HepG2 (cell line): Measurements from ENCODE around the gene RGS19. TPM values are rescaled to one million over a fixed set of nuclear protein-coding genes. Genes with fewer than 3 reads are reported as not detected.
A peak's percentile ranks its signal among the peaks of the same experiment; 100 is the strongest.

ENCODE experiments used
- ATF7-NPFF ChIP-seq: sonication (generic); formaldehyde crosslinking; IDR thresholded peaks from 2 replicates; pipeline ENCODE4 v1.8.1; 2023; ENCODE audit warnings: mild to moderate bottlenecking, low read depth, missing genetic modification reagents, moderate library complexity
- CBX1 ChIP-seq: IDR thresholded peaks from one replicate; pipeline ENCODE4 v1.6.1; 2016; ENCODE audit warnings: antibody characterized with exemption, low read depth
- GTF3A ChIP-seq: sonication (generic); formaldehyde crosslinking; conservative IDR thresholded peaks from 2 replicates; pipeline ENCODE4 v1.4.0; 2020; ENCODE audit warnings: mild to moderate bottlenecking, missing genetic modification reagents
- MAFG ChIP-seq: sonication (generic); formaldehyde crosslinking; IDR thresholded peaks from 2 replicates; pipeline ENCODE4 v1.5.1; 2020; ENCODE audit warnings: mild to moderate bottlenecking, missing genetic modification reagents
- NKX3-1 ChIP-seq: sonication (generic); formaldehyde crosslinking; IDR thresholded peaks from 2 replicates; pipeline ENCODE4 v1.5.0; 2020; ENCODE audit warnings: missing genetic modification reagents
- TBL1XR1 ChIP-seq: fragments of 150-350 bp; IDR thresholded peaks from 2 replicates; pipeline ENCODE4 v1.6.1; 2014; ENCODE audit warnings: borderline replicate concordance, low read length; ENCODE audit not compliant: partially characterized antibody
- ZFAT ChIP-seq: sonication (generic); formaldehyde crosslinking; conservative IDR thresholded peaks from 2 replicates; pipeline ENCODE4 v1.8.1; 2023; ENCODE audit warnings: missing genetic modification reagents, inconsistent platforms
- ZNF101 ChIP-seq: sonication (generic); formaldehyde crosslinking; IDR thresholded peaks from 2 replicates; pipeline ENCODE4 v1.4.0; 2020; ENCODE audit warnings: mild to moderate bottlenecking, low read depth, missing genetic modification reagents, borderline replicate concordance
- ZNF644 ChIP-seq: IDR thresholded peaks from 2 replicates; pipeline ENCODE4 v1.6.1; 2016; ENCODE audit warnings: low read depth
- ZNF713 ChIP-seq: sonication (generic); formaldehyde crosslinking; IDR thresholded peaks from 2 replicates; pipeline ENCODE4 v1.4.0; 2020; ENCODE audit warnings: mild to moderate bottlenecking, missing genetic modification reagents
- ZNF747 ChIP-seq: sonication (generic); formaldehyde crosslinking; IDR thresholded peaks from 2 replicates; pipeline ENCODE4 v1.8.1; 2023; ENCODE audit warnings: missing genetic modification reagents, mild to moderate bottlenecking, borderline replicate concordance
- ZNF816 ChIP-seq: sonication (generic); formaldehyde crosslinking; IDR thresholded peaks from 2 replicates; pipeline ENCODE4 v1.8.0; 2022; ENCODE audit warnings: missing genetic modification reagents, mild to moderate bottlenecking, borderline replicate concordance
- ZSCAN22 ChIP-seq: sonication (generic); formaldehyde crosslinking; IDR thresholded peaks from 2 replicates; pipeline ENCODE4 v1.4.0; 2020; ENCODE audit warnings: mild to moderate bottlenecking, missing genetic modification reagents
- polyA plus RNA-seq, 8 experiments: library from polyadenylated mRNA; depleted of rRNA in 3 of 8; stranded (reverse) in 7 of 8; unstranded in 1 of 8; fragments of >200 nt; fragmentation: Illumina TruSeq in 4 of 8; extraction: Trizol in 4 of 8; gene quantifications; 2 replicates each; pipeline versions ENCODE4 v1.2.1 to v1.2.3, GENCODE V29; 2011 to 2016; ENCODE audit warnings: low read depth in 4 of 8, missing spikeins in 1 of 8, mixed read lengths in 1 of 8; ENCODE audit not compliant: insufficient read depth in 1 of 8
- total RNA-seq, 5 experiments: library from RNA; depleted of rRNA; stranded (reverse); fragments of >200 nt; fragmentation: Illumina TruSeq; extraction: Trizol; gene quantifications; 2 replicates each; pipeline ENCODE4 v1.2.3, GENCODE V29; 2016; ENCODE audit warnings: low read depth in 1 of 5
- TF ChIP-seq, protein P1 (sequence below): sonication (generic); formaldehyde crosslinking; conservative IDR thresholded peaks from 2 replicates; pipeline ENCODE4 v1.4.0; 2020; ENCODE audit warnings: missing genetic modification reagents
- TF ChIP-seq, protein P2 (sequence below): sonication (generic); formaldehyde crosslinking; IDR thresholded peaks from 2 replicates; pipeline ENCODE4 v1.8.0; 2022; ENCODE audit warnings: missing genetic modification reagents, mild to moderate bottlenecking, moderate library complexity, borderline replicate concordance
- TF ChIP-seq, protein P3 (sequence below), 2 experiments: sonication (generic) in 1 of 2; formaldehyde crosslinking in 1 of 2; IDR thresholded peaks; 2 replicates each; pipeline versions ENCODE4 v1.5.1 to v1.6.1; 2011 to 2020; ENCODE audit warnings: borderline replicate concordance in 1 of 2, low read depth in 1 of 2, low read length in 1 of 2, mild to moderate bottlenecking in 1 of 2, missing genetic modification reagents in 1 of 2, moderate library complexity in 1 of 2
- TF ChIP-seq, protein P4 (sequence below), 2 experiments: IDR thresholded peaks; 2 replicates each; pipeline ENCODE4 v1.6.1; 2011 to 2012; ENCODE audit warnings: low read length in 2 of 2, borderline replicate concordance in 1 of 2, low read depth in 1 of 2, mild to moderate bottlenecking in 1 of 2, moderate library complexity in 1 of 2
- TF ChIP-seq, protein P5 (sequence below): sonication (generic); formaldehyde crosslinking; IDR thresholded peaks from 2 replicates; pipeline ENCODE4 v1.9.0; 2022; ENCODE audit warnings: missing genetic modification reagents, mild to moderate bottlenecking, borderline replicate concordance

Gene RGS19
- total and polyA plus RNA-seq, 2 of the 13 experiments (the other 11 are each of a cell fraction or from before 2014, with no cell fraction given): 10.7 to 11.9 TPM

DNA sequence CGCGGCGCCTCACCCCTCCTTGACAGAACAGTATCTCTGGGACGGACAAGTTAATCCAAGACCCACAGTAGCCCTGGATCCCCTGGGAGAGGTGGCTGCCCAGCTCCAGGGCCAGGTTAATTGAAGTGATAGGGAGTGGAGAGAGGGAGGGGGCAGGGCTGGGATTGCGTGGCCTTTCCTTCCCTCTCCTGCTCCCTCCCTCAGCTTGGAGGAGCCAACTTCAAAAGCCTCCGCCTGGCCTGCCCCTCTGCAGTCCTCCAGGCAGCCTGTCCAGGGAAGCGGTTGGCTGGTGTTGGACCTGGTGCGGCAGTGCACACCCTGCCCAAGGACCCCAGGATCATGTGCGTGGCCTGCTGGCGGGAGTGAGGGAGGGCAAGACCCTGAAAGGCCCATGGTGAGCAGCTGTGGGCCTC lies 43.4 kb downstream of the RGS19 start, which contains the start of gene C20orf204 (continued):
- TF ChIP-seq, protein P1, sequence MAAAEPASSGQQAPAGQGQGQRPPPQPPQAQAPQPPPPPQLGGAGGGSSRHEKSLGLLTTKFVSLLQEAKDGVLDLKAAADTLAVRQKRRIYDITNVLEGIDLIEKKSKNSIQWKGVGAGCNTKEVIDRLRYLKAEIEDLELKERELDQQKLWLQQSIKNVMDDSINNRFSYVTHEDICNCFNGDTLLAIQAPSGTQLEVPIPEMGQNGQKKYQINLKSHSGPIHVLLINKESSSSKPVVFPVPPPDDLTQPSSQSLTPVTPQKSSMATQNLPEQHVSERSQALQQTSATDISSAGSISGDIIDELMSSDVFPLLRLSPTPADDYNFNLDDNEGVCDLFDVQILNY (CRISPR knock-in tag): peak; percentile 10; the same call in 1 of the 2 replicates
- TF ChIP-seq ZNF816 (CRISPR knock-in tag): no peak
- TF ChIP-seq, protein P2, sequence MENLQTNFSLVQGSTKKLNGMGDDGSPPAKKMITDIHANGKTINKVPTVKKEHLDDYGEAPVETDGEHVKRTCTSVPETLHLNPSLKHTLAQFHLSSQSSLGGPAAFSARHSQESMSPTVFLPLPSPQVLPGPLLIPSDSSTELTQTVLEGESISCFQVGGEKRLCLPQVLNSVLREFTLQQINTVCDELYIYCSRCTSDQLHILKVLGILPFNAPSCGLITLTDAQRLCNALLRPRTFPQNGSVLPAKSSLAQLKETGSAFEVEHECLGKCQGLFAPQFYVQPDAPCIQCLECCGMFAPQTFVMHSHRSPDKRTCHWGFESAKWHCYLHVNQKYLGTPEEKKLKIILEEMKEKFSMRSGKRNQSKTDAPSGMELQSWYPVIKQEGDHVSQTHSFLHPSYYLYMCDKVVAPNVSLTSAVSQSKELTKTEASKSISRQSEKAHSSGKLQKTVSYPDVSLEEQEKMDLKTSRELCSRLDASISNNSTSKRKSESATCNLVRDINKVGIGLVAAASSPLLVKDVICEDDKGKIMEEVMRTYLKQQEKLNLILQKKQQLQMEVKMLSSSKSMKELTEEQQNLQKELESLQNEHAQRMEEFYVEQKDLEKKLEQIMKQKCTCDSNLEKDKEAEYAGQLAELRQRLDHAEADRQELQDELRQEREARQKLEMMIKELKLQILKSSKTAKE (CRISPR knock-in tag): peak; percentile 78
- 0 out of 2 replicates have a peak, but pooled peaks have one; percentile 53 for TF ChIP-seq GTF3A (CRISPR knock-in tag)
- TF ChIP-seq TBL1XR1: no peak
- TF ChIP-seq, protein P3, sequence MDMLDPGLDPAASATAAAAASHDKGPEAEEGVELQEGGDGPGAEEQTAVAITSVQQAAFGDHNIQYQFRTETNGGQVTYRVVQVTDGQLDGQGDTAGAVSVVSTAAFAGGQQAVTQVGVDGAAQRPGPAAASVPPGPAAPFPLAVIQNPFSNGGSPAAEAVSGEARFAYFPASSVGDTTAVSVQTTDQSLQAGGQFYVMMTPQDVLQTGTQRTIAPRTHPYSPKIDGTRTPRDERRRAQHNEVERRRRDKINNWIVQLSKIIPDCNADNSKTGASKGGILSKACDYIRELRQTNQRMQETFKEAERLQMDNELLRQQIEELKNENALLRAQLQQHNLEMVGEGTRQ (IDR thresholded peaks at IDR 0.05; ENCODE audit: low read depth, low read length): no peak
- TF ChIP-seq, protein P3 (CRISPR knock-in tag; IDR thresholded peaks at IDR 0.05; ENCODE audit: borderline replicate concordance): no peak
- peak; percentile 91; the same call in 1 of the 2 replicates for TF ChIP-seq ZNF747
- TF ChIP-seq, protein P4, sequence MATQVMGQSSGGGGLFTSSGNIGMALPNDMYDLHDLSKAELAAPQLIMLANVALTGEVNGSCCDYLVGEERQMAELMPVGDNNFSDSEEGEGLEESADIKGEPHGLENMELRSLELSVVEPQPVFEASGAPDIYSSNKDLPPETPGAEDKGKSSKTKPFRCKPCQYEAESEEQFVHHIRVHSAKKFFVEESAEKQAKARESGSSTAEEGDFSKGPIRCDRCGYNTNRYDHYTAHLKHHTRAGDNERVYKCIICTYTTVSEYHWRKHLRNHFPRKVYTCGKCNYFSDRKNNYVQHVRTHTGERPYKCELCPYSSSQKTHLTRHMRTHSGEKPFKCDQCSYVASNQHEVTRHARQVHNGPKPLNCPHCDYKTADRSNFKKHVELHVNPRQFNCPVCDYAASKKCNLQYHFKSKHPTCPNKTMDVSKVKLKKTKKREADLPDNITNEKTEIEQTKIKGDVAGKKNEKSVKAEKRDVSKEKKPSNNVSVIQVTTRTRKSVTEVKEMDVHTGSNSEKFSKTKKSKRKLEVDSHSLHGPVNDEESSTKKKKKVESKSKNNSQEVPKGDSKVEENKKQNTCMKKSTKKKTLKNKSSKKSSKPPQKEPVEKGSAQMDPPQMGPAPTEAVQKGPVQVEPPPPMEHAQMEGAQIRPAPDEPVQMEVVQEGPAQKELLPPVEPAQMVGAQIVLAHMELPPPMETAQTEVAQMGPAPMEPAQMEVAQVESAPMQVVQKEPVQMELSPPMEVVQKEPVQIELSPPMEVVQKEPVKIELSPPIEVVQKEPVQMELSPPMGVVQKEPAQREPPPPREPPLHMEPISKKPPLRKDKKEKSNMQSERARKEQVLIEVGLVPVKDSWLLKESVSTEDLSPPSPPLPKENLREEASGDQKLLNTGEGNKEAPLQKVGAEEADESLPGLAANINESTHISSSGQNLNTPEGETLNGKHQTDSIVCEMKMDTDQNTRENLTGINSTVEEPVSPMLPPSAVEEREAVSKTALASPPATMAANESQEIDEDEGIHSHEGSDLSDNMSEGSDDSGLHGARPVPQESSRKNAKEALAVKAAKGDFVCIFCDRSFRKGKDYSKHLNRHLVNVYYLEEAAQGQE (IDR thresholded peaks at IDR 0.05; ENCODE audit: borderline replicate concordance in 1 of 2, low read depth in 1 of 2, low read length in 2 of 2): peak in 1 of 2 experiments; percentile 26; a peak in 1 of 4 replicates
- TF ChIP-seq NKX3-1 (CRISPR knock-in tag): no peak
- peak; percentile 86 for TF ChIP-seq ZSCAN22 (CRISPR knock-in tag)
- no peak for TF ChIP-seq MAFG (CRISPR knock-in tag)
- TF ChIP-seq ZNF644: peak; percentile 28; the same call in 1 of the 2 replicates
- TF ChIP-seq ZNF101: peak; percentile 69; the same call in 1 of the 2 replicates
- TF ChIP-seq ZFAT (CRISPR knock-in tag): no peak
- TF ChIP-seq ZNF713 (CRISPR knock-in tag): no peak
- no peak for TF ChIP-seq CBX1
- TF ChIP-seq, protein P5, sequence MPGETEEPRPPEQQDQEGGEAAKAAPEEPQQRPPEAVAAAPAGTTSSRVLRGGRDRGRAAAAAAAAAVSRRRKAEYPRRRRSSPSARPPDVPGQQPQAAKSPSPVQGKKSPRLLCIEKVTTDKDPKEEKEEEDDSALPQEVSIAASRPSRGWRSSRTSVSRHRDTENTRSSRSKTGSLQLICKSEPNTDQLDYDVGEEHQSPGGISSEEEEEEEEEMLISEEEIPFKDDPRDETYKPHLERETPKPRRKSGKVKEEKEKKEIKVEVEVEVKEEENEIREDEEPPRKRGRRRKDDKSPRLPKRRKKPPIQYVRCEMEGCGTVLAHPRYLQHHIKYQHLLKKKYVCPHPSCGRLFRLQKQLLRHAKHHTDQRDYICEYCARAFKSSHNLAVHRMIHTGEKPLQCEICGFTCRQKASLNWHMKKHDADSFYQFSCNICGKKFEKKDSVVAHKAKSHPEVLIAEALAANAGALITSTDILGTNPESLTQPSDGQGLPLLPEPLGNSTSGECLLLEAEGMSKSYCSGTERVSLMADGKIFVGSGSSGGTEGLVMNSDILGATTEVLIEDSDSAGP (CRISPR knock-in tag): peak; percentile 96; the same call in 1 of the 2 replicates
- TF ChIP-seq ATF7-NPFF: no peak; the same call in 1 of the 2 replicates
